SK-N-MC (cell line): Measurements from ENCODE around the gene COL4A1.

Experiments
- EZH2 ChIP-seq: fragments of 200-600 bp; sonication (generic); IDR thresholded peaks from one replicate; pipeline ENCODE4 v1.6.1; 2017; ENCODE audit warnings: antibody characterized with exemption
- POLR2AphosphoS5 ChIP-seq: IDR thresholded peaks from 2 replicates; pipeline ENCODE4 v1.6.1; 2012; ENCODE audit warnings: mild to moderate bottlenecking, low read depth, low read length, borderline replicate concordance

DNA sequence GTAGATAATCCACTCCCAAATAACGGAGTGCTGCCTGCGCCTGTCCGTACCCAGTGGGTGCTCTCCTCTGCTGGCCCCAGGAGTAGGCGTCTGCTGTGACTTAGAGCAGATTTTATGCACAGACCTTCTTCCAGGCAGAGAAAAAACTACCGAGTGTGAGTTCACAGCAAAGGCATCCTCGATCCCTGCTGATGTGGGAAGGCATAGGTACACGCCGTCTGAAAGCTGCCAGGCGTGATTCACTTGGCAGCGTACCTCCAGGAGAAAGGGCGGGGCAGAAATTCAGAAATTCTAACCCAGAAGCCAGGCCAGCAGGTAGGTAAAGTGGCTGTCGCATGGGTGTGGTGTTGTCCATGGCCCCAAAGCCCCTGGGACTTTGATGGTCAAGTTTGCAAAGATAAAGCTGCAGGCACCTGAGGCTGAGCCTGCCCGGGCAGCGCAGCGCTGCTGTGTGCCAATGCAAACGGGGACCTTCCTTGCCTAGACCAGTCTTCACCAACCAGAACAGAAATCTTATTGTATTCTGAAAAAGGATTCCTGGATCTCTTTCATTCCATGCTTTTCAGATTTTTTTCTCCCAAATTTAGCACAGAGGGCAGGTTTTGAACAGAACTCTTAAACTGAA lies 36.4 kb upstream of the COL4A1 start:
- TF ChIP-seq POLR2AphosphoS5 (no peak), EZH2 (no peak)
